ENCODE results near the gene LPA. TPM values are rescaled to one million over a fixed set of nuclear protein-coding genes. Genes with fewer than 3 reads are reported as not detected.

The LPA gene
- total RNA-seq, 1 experiment from 2014 or later = 0.61 TPM

- no peaks in the 10 kb centered on the region for H3K4me1 Mint-ChIP-seq
- H3K27ac Mint-ChIP-seq = no peak overlapping the region
- ChIA-PET CTCF (no interaction called here), POLR2A (no interaction called here)
- no peaks in the 10 kb centered on the region for H3K36me3 Mint-ChIP-seq
- no peaks in the 10 kb centered on the region for H3K27me3 Mint-ChIP-seq (ENCODE audit: low read depth)
- ATAC-seq = no peak
- DNase-seq (ENCODE audit: low spot score) = no peak
- no peaks in the 10 kb centered on the region for H3K9me3 Mint-ChIP-seq
- H3K4me3 Mint-ChIP-seq = no peak overlapping the region
- no peak for TF ChIP-seq NFYB (CRISPR knock-in tag; conservative IDR thresholded peaks at IDR 0.05; ENCODE audit: low read depth)
- TF ChIP-seq MXD4 (CRISPR knock-in tag; IDR thresholded peaks at IDR 0.05; ENCODE audit: borderline replicate concordance) = no peak
- TF ChIP-seq JUN (CRISPR knock-in tag; IDR thresholded peaks at IDR 0.05) = no peak
- no peak for TF ChIP-seq ATF6 (CRISPR knock-in tag; IDR thresholded peaks at IDR 0.05)
- TF ChIP-seq OVOL2 (CRISPR knock-in tag; IDR thresholded peaks at IDR 0.05; ENCODE audit: borderline replicate concordance) = no peak
- TF ChIP-seq TP53 (CRISPR knock-in tag; IDR thresholded peaks at IDR 0.05) = no peak
- TF ChIP-seq AFF4 (CRISPR knock-in tag; IDR thresholded peaks at IDR 0.05; ENCODE audit: borderline replicate concordance) = no peak
- TF ChIP-seq SMAD3 (CRISPR knock-in tag; IDR thresholded peaks at IDR 0.05; ENCODE audit: borderline replicate concordance) = no peak
- TF ChIP-seq ATF2 (CRISPR knock-in tag; IDR thresholded peaks at IDR 0.05; ENCODE audit: borderline replicate concordance, low read depth) = no peak
- no peak for TF ChIP-seq MAX (CRISPR knock-in tag; IDR thresholded peaks at IDR 0.05)
- TF ChIP-seq ZNF121 (CRISPR knock-in tag; IDR thresholded peaks at IDR 0.05) = no peak
- TF ChIP-seq IRF2 (CRISPR knock-in tag; IDR thresholded peaks at IDR 0.05; ENCODE audit: borderline replicate concordance, low read depth) = no peak
- no peak for TF ChIP-seq NFE2L1 (CRISPR knock-in tag; IDR thresholded peaks at IDR 0.05)
Measured at GRCh38 chr6:160489091-160489490, 175.0 kb downstream of the LPA start.

GRCh38 chr6:160487116-160487515, 177.0 kb downstream of the LPA start:
- ChIA-PET CTCF (no interaction called here), POLR2A (no interaction called here)
- no peaks in the 10 kb centered on the region for H3K4me1 Mint-ChIP-seq
- no peak for ATAC-seq
- no peaks in the 10 kb centered on the region for H3K27me3 Mint-ChIP-seq (ENCODE audit: low read depth)
- no peak overlapping the region for H3K27ac Mint-ChIP-seq
- H3K36me3 Mint-ChIP-seq = peaks cover 6% of the 10 kb centered on the region
- DNase-seq (ENCODE audit: low spot score) = no peak
- peaks cover 6% of the 10 kb centered on the region for H3K9me3 Mint-ChIP-seq
- no peak overlapping the region for H3K4me3 Mint-ChIP-seq
- no peak for TF ChIP-seq ATF6 (CRISPR knock-in tag; IDR thresholded peaks at IDR 0.05)
- TF ChIP-seq IRF2 (CRISPR knock-in tag; IDR thresholded peaks at IDR 0.05; ENCODE audit: borderline replicate concordance, low read depth) = no peak
- TF ChIP-seq EMX1 (CRISPR knock-in tag; IDR thresholded peaks at IDR 0.05) = no peak
- no peak for TF ChIP-seq E2F1 (CRISPR knock-in tag; IDR thresholded peaks at IDR 0.05)
- TF ChIP-seq ZNF512 (CRISPR knock-in tag; IDR thresholded peaks at IDR 0.05; ENCODE audit: borderline replicate concordance) = no peak
- TF ChIP-seq ZNF219 (CRISPR knock-in tag; IDR thresholded peaks at IDR 0.05; ENCODE audit: borderline replicate concordance) = no peak
- TF ChIP-seq ZNF317 (CRISPR knock-in tag; IDR thresholded peaks at IDR 0.05; ENCODE audit: borderline replicate concordance, low read depth) = no peak
- TF ChIP-seq CBFB (CRISPR knock-in tag; IDR thresholded peaks at IDR 0.05; ENCODE audit: low read depth) = no peak
- no peak for TF ChIP-seq USF2 (CRISPR knock-in tag; IDR thresholded peaks at IDR 0.05)
- no peak for TF ChIP-seq MYBL2 (CRISPR knock-in tag; IDR thresholded peaks at IDR 0.05)
